ENCODE measurements around the gene ANKRD11. TPM values are rescaled to one million over a fixed set of nuclear protein-coding genes. Genes with fewer than 3 reads are reported as not detected.

ANKRD11 gene
- total RNA-seq, 1 experiment from 2014 or later, result 48.0 TPM

DNA sequence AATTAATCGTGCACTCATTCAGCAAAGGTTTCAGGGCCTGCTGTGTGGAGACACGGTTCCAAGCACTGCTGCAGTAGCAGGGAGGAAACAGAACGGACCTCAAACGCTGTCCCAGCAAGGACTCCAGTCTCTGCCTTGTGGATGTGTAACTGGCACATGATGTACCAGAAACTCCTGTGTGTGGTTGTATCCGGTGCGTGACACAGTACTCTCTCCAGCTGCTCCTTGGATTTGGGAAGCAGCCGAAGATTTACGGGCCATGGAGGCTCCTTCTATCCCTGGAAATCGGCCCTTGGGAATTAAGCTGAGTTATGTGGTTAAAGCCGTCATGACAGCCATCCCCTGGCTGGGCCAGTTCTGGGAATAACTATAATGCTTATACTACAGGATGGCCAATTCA, 8.5 kb upstream of the ANKRD11 start:
- H3K4me1 ChIP-seq (replicated peaks), result peaks cover 8% of the 10 kb centered on the region
- no peak for DNase-seq (ENCODE audit: low read depth in 1 of 2, low spot score in 2 of 2)
- no peak overlapping the region for H3K27ac ChIP-seq

DNA sequence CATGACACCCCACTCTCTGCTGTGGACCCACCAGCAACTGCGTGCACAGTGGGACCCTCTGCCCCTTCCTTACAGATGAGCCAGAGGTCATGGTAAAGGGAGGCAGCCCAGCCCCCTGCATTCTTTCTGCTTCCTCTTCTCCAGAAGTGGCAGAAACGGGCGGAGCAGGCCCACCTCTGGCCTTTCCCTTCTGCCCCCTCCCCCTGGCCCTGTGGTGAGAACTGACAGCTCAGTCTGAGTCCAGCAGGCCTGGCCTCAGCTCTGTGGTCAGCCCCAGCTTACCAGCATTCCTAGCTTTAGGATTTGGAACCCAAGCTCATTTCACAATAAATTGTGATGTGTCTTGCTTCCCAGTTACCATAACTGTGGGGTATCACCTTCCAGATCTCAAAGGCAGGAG, 4.8 kb upstream of the ANKRD11 start:
- no peak for DNase-seq (ENCODE audit: low read depth in 1 of 2, low spot score in 2 of 2)
- H3K4me3 ChIP-seq, result no peak overlapping the region
- no peaks in the 10 kb centered on the region for H3K9me3 ChIP-seq (replicated peaks)
- peaks cover 6% of the 10 kb centered on the region for H3K36me3 ChIP-seq
- peaks cover 11% of the 10 kb centered on the region; the same call in 1 of the 2 replicates for H3K4me1 ChIP-seq (replicated peaks)
- H3K27me3 ChIP-seq (replicated peaks), result no peaks in the 10 kb centered on the region
- no peak overlapping the region for H3K27ac ChIP-seq

More for the DNA sequence above, 8.5 kb upstream of the ANKRD11 start:
- H3K9me3 ChIP-seq (replicated peaks), result no peaks in the 10 kb centered on the region
- no peak overlapping the region for H3K4me3 ChIP-seq
- H3K27me3 ChIP-seq (replicated peaks), result no peaks in the 10 kb centered on the region
- no peaks in the 10 kb centered on the region for H3K36me3 ChIP-seq

DNA sequence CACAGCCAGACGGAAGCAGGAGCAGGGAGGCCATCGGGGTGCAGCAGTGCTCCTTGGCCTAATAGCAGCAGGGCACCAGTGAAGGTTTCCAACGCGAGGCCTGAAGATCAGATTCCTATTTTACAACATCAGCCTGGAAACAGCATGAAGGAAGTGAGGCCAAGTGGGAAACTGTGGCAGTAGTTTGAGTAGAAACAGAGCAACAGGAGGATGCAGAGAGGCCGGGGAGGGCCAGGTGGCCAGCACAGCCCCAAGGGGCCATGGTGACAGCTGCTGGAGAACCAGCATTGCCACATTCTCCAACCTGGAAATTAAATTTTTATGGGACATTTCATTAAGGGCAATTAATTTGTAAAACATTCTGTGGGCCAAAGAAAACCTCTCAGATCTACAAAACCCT, 3.4 kb upstream of the ANKRD11 start:
- DNase-seq (ENCODE audit: low read depth in 1 of 2, low spot score in 2 of 2), result no peak
- Histone ChIP-seq H3K36me3 (peaks cover 6% of the 10 kb centered on the region), H3K4me1 (replicated peaks) (peaks cover 14% of the 10 kb centered on the region), H3K27me3 (replicated peaks) (no peaks in the 10 kb centered on the region), H3K9me3 (replicated peaks) (no peaks in the 10 kb centered on the region), H3K4me3 (no peak overlapping the region), H3K27ac (no peak overlapping the region)

- peaks cover 13% of the 10 kb centered on the region for H3K36me3 ChIP-seq
- H3K27me3 ChIP-seq (replicated peaks), result no peaks in the 10 kb centered on the region
- H3K9me3 ChIP-seq (replicated peaks), result no peaks in the 10 kb centered on the region
- H3K4me3 ChIP-seq, result peak overlapping the region; percentile 75; the same call in 1 of the 2 replicates
- DNase-seq (ENCODE audit: low read depth in 1 of 2, low spot score in 2 of 2), result no peak
- no peak overlapping the region for H3K27ac ChIP-seq
- peaks cover 22% of the 10 kb centered on the region for H3K4me1 ChIP-seq (replicated peaks)
Measured at GRCh38 chr16:89491974-89492687, 1.8 kb upstream of the ANKRD11 start.

- H3K4me1 ChIP-seq (replicated peaks), result peaks cover 22% of the 10 kb centered on the region
- H3K9me3 ChIP-seq (replicated peaks), result no peaks in the 10 kb centered on the region
- H3K27ac ChIP-seq, result peak overlapping the region; percentile 73
- peak overlapping the region; percentile 75 for H3K4me3 ChIP-seq
- no peaks in the 10 kb centered on the region for H3K27me3 ChIP-seq (replicated peaks)
- DNase-seq (ENCODE audit: low read depth in 1 of 2, low spot score in 2 of 2), result no peak
- peaks cover 15% of the 10 kb centered on the region for H3K36me3 ChIP-seq
Measured at GRCh38 chr16:89491238-89491869, 993 bp upstream of the ANKRD11 start.

- H3K9me3 ChIP-seq (replicated peaks), result no peaks in the 10 kb centered on the region
- no peak for DNase-seq (ENCODE audit: low read depth in 1 of 2, low spot score in 2 of 2)
- peaks cover 22% of the 10 kb centered on the region for H3K4me1 ChIP-seq (replicated peaks)
- H3K4me3 ChIP-seq, result peak overlapping the region; percentile 75
- peaks cover 15% of the 10 kb centered on the region for H3K36me3 ChIP-seq
- no peak overlapping the region for H3K27ac ChIP-seq
- no peaks in the 10 kb centered on the region for H3K27me3 ChIP-seq (replicated peaks)
Measured at GRCh38 chr16:89489898-89490438, 393 bp downstream of the ANKRD11 start.

DNA sequence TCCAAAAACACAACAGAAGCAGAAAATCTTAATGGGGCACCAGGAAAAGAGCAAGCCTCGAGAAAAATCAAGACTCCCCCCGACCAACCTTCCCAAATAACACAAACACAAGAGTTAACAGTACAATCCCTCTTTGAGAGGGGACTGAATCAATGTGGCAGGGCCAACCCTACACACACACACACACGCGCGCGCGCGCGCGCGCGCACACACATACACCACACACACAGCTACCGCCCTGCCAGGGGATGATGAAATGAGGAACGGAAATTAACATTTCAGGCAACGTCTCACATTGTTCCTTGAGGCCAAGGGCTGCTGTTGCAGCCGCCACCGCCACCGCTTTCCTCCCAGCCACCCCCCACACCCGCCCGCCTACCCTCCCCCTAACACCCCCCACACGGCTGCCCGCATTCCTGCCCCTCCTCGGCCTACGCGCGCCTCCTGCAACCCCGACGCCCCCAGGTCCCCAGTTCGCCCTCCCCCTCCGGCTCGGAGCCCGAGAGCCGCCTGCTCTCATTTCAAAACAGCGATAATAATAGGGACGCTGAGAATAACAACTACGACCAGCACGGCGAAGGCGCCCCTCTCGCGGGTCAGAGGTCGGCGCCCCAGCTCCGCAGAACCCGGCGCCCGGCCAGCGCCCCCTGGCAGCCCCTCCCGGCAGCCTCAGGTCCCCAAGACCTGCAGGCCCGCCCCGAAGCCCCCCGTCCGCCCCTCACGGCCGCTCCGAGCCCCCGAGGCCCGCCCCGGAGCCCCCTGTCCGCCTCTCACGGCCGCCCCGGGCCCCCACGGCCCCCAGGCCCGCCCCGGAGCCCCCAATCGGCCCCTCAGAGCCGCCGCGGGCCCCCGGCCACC, 1.1 kb downstream of the ANKRD11 start:
- Histone ChIP-seq H3K36me3 (peaks cover 15% of the 10 kb centered on the region), H3K4me1 (replicated peaks) (peaks cover 22% of the 10 kb centered on the region), H3K9me3 (replicated peaks) (no peaks in the 10 kb centered on the region), H3K27me3 (replicated peaks) (no peaks in the 10 kb centered on the region), H3K4me3 (peak overlapping the region; percentile 75), H3K27ac (peak overlapping the region; percentile 68)
- DNase-seq (ENCODE audit: low read depth in 1 of 2, low spot score in 2 of 2), result peak; percentile 76 to 90

GRCh38 chr16:89485701-89486246, 4.6 kb downstream of the ANKRD11 start:
- Histone ChIP-seq H3K27me3 (replicated peaks) (no peaks in the 10 kb centered on the region), H3K9me3 (replicated peaks) (no peaks in the 10 kb centered on the region), H3K4me1 (replicated peaks) (peaks cover 28% of the 10 kb centered on the region), H3K36me3 (peaks cover 29% of the 10 kb centered on the region), H3K27ac (no peak overlapping the region), H3K4me3 (no peak overlapping the region)
- no peak for DNase-seq (ENCODE audit: low read depth in 1 of 2, low spot score in 2 of 2)

GRCh38 chr16:89484923-89485679, 5.3 kb downstream of the ANKRD11 start:
- H3K27ac ChIP-seq, result no peak overlapping the region
- DNase-seq (ENCODE audit: low read depth in 1 of 2, low spot score in 2 of 2), result no peak
- no peaks in the 10 kb centered on the region for H3K9me3 ChIP-seq (replicated peaks)
- H3K4me1 ChIP-seq (replicated peaks), result peaks cover 28% of the 10 kb centered on the region
- H3K36me3 ChIP-seq, result peaks cover 32% of the 10 kb centered on the region
- no peaks in the 10 kb centered on the region for H3K27me3 ChIP-seq (replicated peaks)
- no peak overlapping the region for H3K4me3 ChIP-seq

DNA sequence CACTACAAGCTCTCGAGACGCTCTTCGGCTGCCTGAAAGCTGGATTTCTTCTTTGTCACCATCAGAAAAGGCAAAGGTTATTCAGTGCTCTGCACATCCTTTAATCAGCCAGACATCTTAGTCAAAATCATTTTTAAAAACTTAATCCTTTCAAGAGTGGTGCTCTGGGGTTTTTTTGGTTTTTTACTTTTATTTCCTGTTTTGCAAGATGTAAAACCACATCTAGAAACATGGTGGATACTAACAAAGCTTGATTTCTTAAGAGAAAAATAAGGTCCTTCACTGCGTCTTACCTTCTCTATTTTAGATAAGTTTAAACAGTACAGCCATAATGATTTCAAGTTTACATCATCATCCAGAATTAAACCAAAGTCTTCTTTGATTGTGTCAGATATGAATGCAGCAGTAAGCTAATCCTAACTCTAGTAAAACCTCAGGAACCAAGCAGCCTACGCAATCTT, 6.3 kb downstream of the ANKRD11 start:
- H3K4me3 ChIP-seq, result no peak overlapping the region
- no peaks in the 10 kb centered on the region for H3K27me3 ChIP-seq (replicated peaks)
- H3K27ac ChIP-seq, result no peak overlapping the region
- DNase-seq (ENCODE audit: low read depth in 1 of 2, low spot score in 2 of 2), result no peak
- peaks cover 37% of the 10 kb centered on the region for H3K4me1 ChIP-seq (replicated peaks)
- H3K9me3 ChIP-seq (replicated peaks), result no peaks in the 10 kb centered on the region
- peaks cover 32% of the 10 kb centered on the region for H3K36me3 ChIP-seq

DNA sequence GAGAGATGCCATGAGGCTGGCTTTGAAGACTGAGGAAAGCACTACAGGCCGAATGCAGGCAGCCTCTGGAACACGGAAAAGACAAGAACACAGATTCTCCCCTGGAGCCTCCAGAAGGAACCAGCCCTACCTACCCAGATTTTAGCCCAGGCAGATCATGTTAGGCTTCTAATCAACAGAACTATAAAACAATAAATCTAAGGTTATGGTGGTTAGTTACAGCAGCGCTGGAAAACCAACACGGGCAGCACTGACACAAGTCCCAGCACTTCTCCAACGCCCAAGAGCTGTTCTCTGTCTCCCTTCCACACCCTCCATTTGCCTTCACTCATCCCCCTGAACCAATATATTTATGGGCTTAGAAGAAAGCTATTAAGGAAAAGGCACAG, 7.5 kb downstream of the ANKRD11 start:
- peaks cover 35% of the 10 kb centered on the region for H3K4me1 ChIP-seq (replicated peaks)
- DNase-seq (ENCODE audit: low read depth in 1 of 2, low spot score in 2 of 2), result no peak
- H3K27ac ChIP-seq, result no peak overlapping the region

DNA sequence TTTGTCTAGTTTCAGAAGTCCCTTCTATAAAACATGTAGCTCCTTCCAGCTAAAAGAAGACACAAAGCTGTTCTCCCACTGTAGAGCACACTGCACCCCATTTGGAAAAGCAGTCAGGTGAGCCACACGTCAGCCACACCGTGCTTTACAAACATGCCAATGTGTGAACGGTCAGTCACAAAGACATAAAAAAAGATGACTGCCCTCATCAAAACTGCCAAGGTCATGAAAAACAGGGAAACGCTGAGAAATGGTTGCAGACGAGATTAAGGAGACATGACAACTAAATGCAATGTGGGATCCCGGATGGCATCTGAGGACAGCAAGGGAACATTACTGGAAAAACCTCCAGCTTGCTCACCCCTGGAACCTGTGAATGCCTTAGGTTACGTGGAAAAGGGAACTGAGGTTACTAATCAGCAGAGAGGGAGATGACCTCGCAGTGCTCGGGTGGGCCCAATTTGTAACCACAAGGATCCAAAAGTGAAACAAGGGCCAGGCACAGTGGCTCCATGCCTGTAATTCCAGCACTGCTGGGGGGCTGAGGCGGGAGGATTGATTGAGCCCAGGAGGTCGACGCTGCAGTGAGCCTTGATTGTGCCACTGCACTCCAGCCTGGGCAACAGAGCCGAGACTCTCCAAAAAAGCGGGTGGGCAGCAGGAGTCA, 8.1 kb downstream of the ANKRD11 start:
- peaks cover 35% of the 10 kb centered on the region for H3K4me1 ChIP-seq (replicated peaks)
- H3K36me3 ChIP-seq, result peaks cover 27% of the 10 kb centered on the region
- no peak for DNase-seq (ENCODE audit: low read depth in 1 of 2, low spot score in 2 of 2)
- no peaks in the 10 kb centered on the region for H3K27me3 ChIP-seq (replicated peaks)
- H3K4me3 ChIP-seq, result no peak overlapping the region
- H3K9me3 ChIP-seq (replicated peaks), result no peaks in the 10 kb centered on the region
- H3K27ac ChIP-seq, result no peak overlapping the region

More for the DNA sequence above, 7.5 kb downstream of the ANKRD11 start:
- Histone ChIP-seq H3K9me3 (replicated peaks) (no peaks in the 10 kb centered on the region), H3K36me3 (peaks cover 30% of the 10 kb centered on the region), H3K27me3 (replicated peaks) (no peaks in the 10 kb centered on the region), H3K4me3 (no peak overlapping the region)

Data from SJSA1 (cell line).